OCI-LY7 (cell line): ENCODE measurements around the gene IL1RAPL1.

Source experiments
- CTCF ChIP-seq: fragments of 200-600 bp; sonication (generic); conservative IDR thresholded peaks from 2 replicates; pipeline ENCODE4 v1.5.1; 2014; ENCODE audit warnings: mild to moderate bottlenecking, antibody characterized with exemption, low read length, moderate library complexity, mixed read lengths
- EZH2phosphoT487 ChIP-seq: fragments of 200-600 bp; sonication (generic); IDR thresholded peaks from 2 replicates; pipeline ENCODE4 v1.6.1; 2018; ENCODE audit warnings: low read depth, borderline replicate concordance, mild to moderate bottlenecking, mixed run types, antibody characterized with exemption, low read length, moderate library complexity, mixed read lengths

GRCh38 chrX:29542152-29542551 lies 954.9 kb downstream of the IL1RAPL1 start:
- TF ChIP-seq CTCF, result no peak
- TF ChIP-seq EZH2phosphoT487, result no peak
